SU-DHL-6 (cell line): ENCODE results near the gene CTSS.
"Not testable (repeated sequence)": the region's sequence is repeated elsewhere in the genome, so short reads cannot be mapped to it uniquely, and the experiment has no call there.

ENCODE experiments used
- EZH2phosphoT487 ChIP-seq: fragments of 200-600 bp; sonication (generic), shearing (Covaris generic); conservative IDR thresholded peaks from 2 replicates; pipeline ENCODE4 v1.6.1; 2018; ENCODE audit warnings: mild to moderate bottlenecking, antibody characterized with exemption, low read length, moderate library complexity, mixed read lengths
- TF ChIP-seq, protein P1 (sequence below): fragments of 200-600 bp; sonication (generic); IDR thresholded peaks from one replicate; pipeline ENCODE4 v1.5.1; 2017; ENCODE audit warnings: antibody characterized with exemption, mild to moderate bottlenecking, low read length, moderate library complexity; ENCODE audit not compliant: insufficient read depth, poor library complexity, severe bottlenecking

DNA sequence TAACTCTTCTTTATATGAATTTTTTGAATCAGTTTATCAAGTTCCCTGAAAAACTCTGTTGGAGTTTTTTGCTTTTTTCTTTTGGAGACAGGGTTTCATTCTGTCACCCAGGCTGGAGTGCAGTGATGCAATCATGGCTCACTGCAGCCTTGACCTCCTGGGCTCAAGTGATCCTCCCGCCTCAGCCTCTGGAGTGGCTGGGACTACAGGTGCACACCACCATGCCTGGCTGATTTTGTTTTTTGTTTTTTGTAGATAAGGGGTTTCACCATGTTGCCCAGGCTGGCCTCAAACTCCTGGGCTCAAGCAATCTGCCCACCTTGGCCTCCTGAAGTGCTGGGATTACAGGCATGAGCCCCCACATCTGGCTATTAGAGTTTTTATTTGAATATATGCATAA lies 2.1 kb upstream of the CTSS start:
- TF ChIP-seq, protein P1, sequence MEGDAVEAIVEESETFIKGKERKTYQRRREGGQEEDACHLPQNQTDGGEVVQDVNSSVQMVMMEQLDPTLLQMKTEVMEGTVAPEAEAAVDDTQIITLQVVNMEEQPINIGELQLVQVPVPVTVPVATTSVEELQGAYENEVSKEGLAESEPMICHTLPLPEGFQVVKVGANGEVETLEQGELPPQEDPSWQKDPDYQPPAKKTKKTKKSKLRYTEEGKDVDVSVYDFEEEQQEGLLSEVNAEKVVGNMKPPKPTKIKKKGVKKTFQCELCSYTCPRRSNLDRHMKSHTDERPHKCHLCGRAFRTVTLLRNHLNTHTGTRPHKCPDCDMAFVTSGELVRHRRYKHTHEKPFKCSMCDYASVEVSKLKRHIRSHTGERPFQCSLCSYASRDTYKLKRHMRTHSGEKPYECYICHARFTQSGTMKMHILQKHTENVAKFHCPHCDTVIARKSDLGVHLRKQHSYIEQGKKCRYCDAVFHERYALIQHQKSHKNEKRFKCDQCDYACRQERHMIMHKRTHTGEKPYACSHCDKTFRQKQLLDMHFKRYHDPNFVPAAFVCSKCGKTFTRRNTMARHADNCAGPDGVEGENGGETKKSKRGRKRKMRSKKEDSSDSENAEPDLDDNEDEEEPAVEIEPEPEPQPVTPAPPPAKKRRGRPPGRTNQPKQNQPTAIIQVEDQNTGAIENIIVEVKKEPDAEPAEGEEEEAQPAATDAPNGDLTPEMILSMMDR: not testable (repeated sequence)
- TF ChIP-seq EZH2phosphoT487: not testable (repeated sequence)
